Measurements from ENCODE around the gene CDRT15L2.
"Not testable (repeated sequence)": the region's sequence is repeated elsewhere in the genome, so short reads cannot be mapped to it uniquely, and the experiment has no call there.

Gene CDRT15L2

GRCh38 chr17:20565711-20566110 is 13.8 kb upstream of the CDRT15L2 start:
- Mint-ChIP-seq H3K27ac (no peak overlapping the region), H3K4me3 (no peak overlapping the region), H3K27me3 (no peaks in the 10 kb centered on the region), H3K4me1 (no peaks in the 10 kb centered on the region), H3K9me3 (no peaks in the 10 kb centered on the region), H3K36me3 (no peaks in the 10 kb centered on the region)

- H3K4me1 Mint-ChIP-seq, H3K9me3 Mint-ChIP-seq, H3K27ac Mint-ChIP-seq, H3K36me3 Mint-ChIP-seq, H3K4me3 Mint-ChIP-seq, H3K27me3 Mint-ChIP-seq: not testable (repeated sequence)
Observed at GRCh38 chr17:20566736-20567135, 12.8 kb upstream of the CDRT15L2 start.

- not testable (repeated sequence) for H3K9me3 Mint-ChIP-seq, H3K27ac Mint-ChIP-seq, H3K27me3 Mint-ChIP-seq, H3K36me3 Mint-ChIP-seq, H3K4me1 Mint-ChIP-seq, H3K4me3 Mint-ChIP-seq
Observed at GRCh38 chr17:20567421-20567820, 12.1 kb upstream of the CDRT15L2 start.

GRCh38 chr17:20568604-20569003 is 10.9 kb upstream of the CDRT15L2 start:
- H3K4me3 Mint-ChIP-seq, H3K27me3 Mint-ChIP-seq, H3K36me3 Mint-ChIP-seq, H3K9me3 Mint-ChIP-seq, H3K27ac Mint-ChIP-seq, H3K4me1 Mint-ChIP-seq: not testable (repeated sequence)

- not testable (repeated sequence) for H3K36me3 Mint-ChIP-seq, H3K9me3 Mint-ChIP-seq, H3K4me1 Mint-ChIP-seq, H3K27me3 Mint-ChIP-seq, H3K4me3 Mint-ChIP-seq, H3K27ac Mint-ChIP-seq
Observed at GRCh38 chr17:20571653-20572052, 7.9 kb upstream of the CDRT15L2 start.

- H3K27ac Mint-ChIP-seq, H3K27me3 Mint-ChIP-seq, H3K36me3 Mint-ChIP-seq, H3K4me3 Mint-ChIP-seq, H3K9me3 Mint-ChIP-seq, H3K4me1 Mint-ChIP-seq: not testable (repeated sequence)
Observed at GRCh38 chr17:20573216-20573615, 6.3 kb upstream of the CDRT15L2 start.

- not testable (repeated sequence) for H3K9me3 Mint-ChIP-seq, H3K27ac Mint-ChIP-seq, H3K4me3 Mint-ChIP-seq, H3K4me1 Mint-ChIP-seq, H3K36me3 Mint-ChIP-seq, H3K27me3 Mint-ChIP-seq
Observed at GRCh38 chr17:20575071-20575470, 4.5 kb upstream of the CDRT15L2 start.

- H3K36me3 Mint-ChIP-seq, H3K27me3 Mint-ChIP-seq, H3K9me3 Mint-ChIP-seq, H3K4me3 Mint-ChIP-seq, H3K27ac Mint-ChIP-seq, H3K4me1 Mint-ChIP-seq: not testable (repeated sequence)
Observed at GRCh38 chr17:20583891-20584577, 4.5 kb downstream of the CDRT15L2 start.

GRCh38 chr17:20588744-20589453 is 9.4 kb downstream of the CDRT15L2 start:
- not testable (repeated sequence) for H3K4me3 Mint-ChIP-seq, H3K9me3 Mint-ChIP-seq, H3K27ac Mint-ChIP-seq, H3K4me1 Mint-ChIP-seq, H3K36me3 Mint-ChIP-seq, H3K27me3 Mint-ChIP-seq

- H3K4me3 Mint-ChIP-seq, H3K9me3 Mint-ChIP-seq, H3K27ac Mint-ChIP-seq, H3K36me3 Mint-ChIP-seq, H3K4me1 Mint-ChIP-seq, H3K27me3 Mint-ChIP-seq: not testable (repeated sequence)
Observed at GRCh38 chr17:20589454-20589810, 9.9 kb downstream of the CDRT15L2 start.

- not testable (repeated sequence) for H3K27ac Mint-ChIP-seq
Observed at GRCh38 chr17:20591040-20591439, 11.5 kb downstream of the CDRT15L2 start.

GRCh38 chr17:20605568-20605967 is 26.0 kb downstream of the CDRT15L2 start:
- not testable (repeated sequence) for H3K27me3 Mint-ChIP-seq, H3K4me3 Mint-ChIP-seq, H3K4me1 Mint-ChIP-seq, H3K36me3 Mint-ChIP-seq, H3K9me3 Mint-ChIP-seq, H3K27ac Mint-ChIP-seq

More at GRCh38 chr17:20591040-20591439, 11.5 kb downstream of the CDRT15L2 start:
- not testable (repeated sequence) for H3K36me3 Mint-ChIP-seq, H3K4me1 Mint-ChIP-seq, H3K27me3 Mint-ChIP-seq, H3K4me3 Mint-ChIP-seq, H3K9me3 Mint-ChIP-seq

- not testable (repeated sequence) for H3K4me1 Mint-ChIP-seq, H3K27me3 Mint-ChIP-seq, H3K27ac Mint-ChIP-seq, H3K4me3 Mint-ChIP-seq, H3K36me3 Mint-ChIP-seq, H3K9me3 Mint-ChIP-seq
Observed at GRCh38 chr17:20609490-20609889, 30.0 kb downstream of the CDRT15L2 start.

GRCh38 chr17:20611309-20611708 is 31.8 kb downstream of the CDRT15L2 start:
- H3K4me3 Mint-ChIP-seq: no peak overlapping the region
- H3K36me3 Mint-ChIP-seq: no peaks in the 10 kb centered on the region
- H3K4me1 Mint-ChIP-seq: no peaks in the 10 kb centered on the region
- H3K9me3 Mint-ChIP-seq: no peaks in the 10 kb centered on the region
- no peaks in the 10 kb centered on the region for H3K27me3 Mint-ChIP-seq
- H3K27ac Mint-ChIP-seq: no peak overlapping the region

- Mint-ChIP-seq H3K4me3 (no peak overlapping the region), H3K4me1 (no peaks in the 10 kb centered on the region), H3K36me3 (no peaks in the 10 kb centered on the region), H3K27me3 (no peaks in the 10 kb centered on the region), H3K27ac (no peak overlapping the region), H3K9me3 (no peaks in the 10 kb centered on the region)
Observed at GRCh38 chr17:20612635-20613034, 33.1 kb downstream of the CDRT15L2 start.

GRCh38 chr17:20613248-20613647 is 33.7 kb downstream of the CDRT15L2 start:
- Mint-ChIP-seq H3K4me1 (no peaks in the 10 kb centered on the region), H3K27me3 (no peaks in the 10 kb centered on the region), H3K27ac (no peak overlapping the region), H3K9me3 (no peaks in the 10 kb centered on the region), H3K4me3 (no peak overlapping the region), H3K36me3 (no peaks in the 10 kb centered on the region)

- Mint-ChIP-seq H3K9me3 (no peaks in the 10 kb centered on the region), H3K4me3 (no peak overlapping the region), H3K36me3 (no peaks in the 10 kb centered on the region), H3K27ac (no peak overlapping the region), H3K27me3 (no peaks in the 10 kb centered on the region), H3K4me1 (no peaks in the 10 kb centered on the region)
Observed at GRCh38 chr17:20613905-20614304, 34.4 kb downstream of the CDRT15L2 start.
